Muscle layer of colon (tissue), 2 donors: ENCODE results near the gene TSSK6.

Source experiments
- H3K27ac ChIP-seq: one replicate; pipeline ENCODE4 v1.7.0; 2013; ENCODE audit warnings: low read depth, mild to moderate bottlenecking, low read length, moderate library complexity
- H3K27me3 ChIP-seq, 2 donors: one replicate each; pipeline ENCODE4 v1.7.0; 2013; ENCODE audit warnings: low read length in 2 of 2, mild to moderate bottlenecking in 2 of 2; ENCODE audit not compliant: insufficient read depth in 2 of 2, control insufficient read depth in 1 of 2
- H3K36me3 ChIP-seq: one replicate; pipeline ENCODE4 v1.7.0; 2013; ENCODE audit warnings: mild to moderate bottlenecking, low read length; ENCODE audit not compliant: insufficient read depth
- H3K4me1 ChIP-seq: one replicate; pipeline ENCODE4 v1.7.0; 2013; ENCODE audit warnings: mild to moderate bottlenecking, low read length; ENCODE audit not compliant: insufficient read depth
- H3K4me3 ChIP-seq, 2 donors: one replicate each; pipeline ENCODE4 v1.7.0; 2013; ENCODE audit warnings: low read length in 2 of 2, low read depth in 1 of 2, mild to moderate bottlenecking in 1 of 2, moderate library complexity in 1 of 2
- H3K9ac ChIP-seq: one replicate; pipeline ENCODE4 v1.7.0; 2013; ENCODE audit warnings: low read length
- H3K9me3 ChIP-seq: one replicate; pipeline ENCODE4 v1.7.0; 2013; ENCODE audit warnings: mild to moderate bottlenecking, low read length
- donor health status: abdominal sarcoma.
- donor health status: Adenocarcinoma of cecum.

The TSSK6 gene

GRCh38 chr19:19513682-19514081 is 1.7 kb downstream of the TSSK6 start:
- H3K27me3 ChIP-seq = no peaks in the 10 kb centered on the region
- H3K4me1 ChIP-seq = peaks cover 14% of the 10 kb centered on the region
- H3K36me3 ChIP-seq = no peaks in the 10 kb centered on the region
- no peaks in the 10 kb centered on the region for H3K9me3 ChIP-seq
- no peak overlapping the region for H3K9ac ChIP-seq
- peak overlapping the region; percentile 43 to 46 for H3K4me3 ChIP-seq
- peak overlapping the region; percentile 70 for H3K27ac ChIP-seq

DNA sequence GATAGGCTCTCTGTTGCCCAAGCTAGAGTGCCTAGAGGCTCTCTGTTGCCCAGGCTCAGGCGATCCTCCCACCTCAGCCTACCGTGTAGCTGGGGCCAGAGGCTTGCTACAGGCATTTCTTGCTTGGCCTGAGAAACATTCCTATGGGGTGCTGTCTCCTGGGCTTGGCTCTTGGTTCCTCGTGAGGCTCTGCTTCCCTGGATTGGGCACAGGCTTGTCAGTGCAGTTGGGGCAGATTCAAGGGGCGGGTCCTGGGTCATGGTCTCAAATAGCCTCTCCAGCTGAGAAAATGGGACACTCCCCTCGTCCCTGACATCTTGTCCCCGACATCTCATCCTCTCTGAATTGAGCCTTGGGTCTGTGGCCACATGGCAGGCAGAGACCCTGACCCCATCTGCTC is 4.9 kb downstream of the TSSK6 start:
- Histone ChIP-seq H3K9me3 (no peaks in the 10 kb centered on the region), H3K9ac (no peak overlapping the region), H3K36me3 (peaks cover 12% of the 10 kb centered on the region), H3K27me3 (no peaks in the 10 kb centered on the region), H3K4me1 (peaks cover 3% of the 10 kb centered on the region), H3K27ac (no peak overlapping the region), H3K4me3 (no peak overlapping the region)

DNA sequence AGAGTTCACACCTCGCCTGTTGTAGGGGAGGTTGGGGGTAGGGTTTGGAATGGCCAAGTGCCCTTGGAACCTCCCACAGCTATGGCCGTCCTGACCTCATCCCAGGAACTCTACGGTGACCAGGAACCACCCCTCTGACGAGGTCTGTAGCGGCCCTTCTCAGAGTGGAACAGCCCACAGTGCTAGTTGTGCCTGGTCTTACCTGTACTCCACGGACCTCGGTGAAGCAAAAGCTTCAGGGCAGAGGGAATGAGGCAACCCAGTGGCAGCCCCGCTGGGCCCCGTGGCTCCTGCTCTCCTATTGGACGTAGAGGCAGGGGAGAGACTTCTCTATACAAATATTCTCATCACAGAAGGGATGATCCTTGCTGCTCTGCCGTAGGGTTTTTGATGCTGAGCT is 7.1 kb downstream of the TSSK6 start:
- no peak overlapping the region for H3K27ac ChIP-seq
- no peak overlapping the region for H3K4me3 ChIP-seq
- no peak overlapping the region for H3K9ac ChIP-seq
- H3K4me1 ChIP-seq = no peaks in the 10 kb centered on the region
- H3K27me3 ChIP-seq = no peaks in the 10 kb centered on the region
- H3K36me3 ChIP-seq = peaks cover 32% of the 10 kb centered on the region
- H3K9me3 ChIP-seq = no peaks in the 10 kb centered on the region

DNA sequence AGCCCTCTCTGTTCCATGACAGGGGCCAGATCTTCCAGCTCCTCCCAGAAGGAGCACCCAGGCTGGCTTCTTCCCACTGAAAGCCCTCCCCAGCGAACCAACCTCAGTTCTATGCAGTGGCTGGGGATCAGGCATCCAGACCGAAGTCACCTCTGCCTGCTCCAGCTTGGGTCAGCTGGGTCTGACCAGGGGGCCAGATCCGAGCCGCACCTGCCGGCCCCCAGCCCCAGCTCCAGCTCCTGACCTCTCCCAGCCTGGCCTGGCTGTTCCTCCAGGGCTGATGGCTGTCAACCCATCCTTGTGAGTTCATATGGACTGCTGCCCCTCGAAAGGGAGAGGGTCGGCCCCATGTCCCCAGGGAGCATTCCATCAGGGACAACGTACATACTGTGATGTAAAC is 8.0 kb downstream of the TSSK6 start:
- Histone ChIP-seq H3K9me3 (no peaks in the 10 kb centered on the region), H3K27ac (no peak overlapping the region), H3K36me3 (peaks cover 41% of the 10 kb centered on the region), H3K27me3 (no peaks in the 10 kb centered on the region), H3K9ac (no peak overlapping the region), H3K4me1 (no peaks in the 10 kb centered on the region), H3K4me3 (no peak overlapping the region)

- Histone ChIP-seq H3K4me1 (no peaks in the 10 kb centered on the region), H3K9me3 (no peaks in the 10 kb centered on the region), H3K27me3 (no peaks in the 10 kb centered on the region), H3K9ac (no peak overlapping the region), H3K36me3 (peaks cover 48% of the 10 kb centered on the region), H3K27ac (no peak overlapping the region), H3K4me3 (no peak overlapping the region)
These were observed 8.8 kb downstream of the TSSK6 start for GRCh38 chr19:19506592-19506991.

DNA sequence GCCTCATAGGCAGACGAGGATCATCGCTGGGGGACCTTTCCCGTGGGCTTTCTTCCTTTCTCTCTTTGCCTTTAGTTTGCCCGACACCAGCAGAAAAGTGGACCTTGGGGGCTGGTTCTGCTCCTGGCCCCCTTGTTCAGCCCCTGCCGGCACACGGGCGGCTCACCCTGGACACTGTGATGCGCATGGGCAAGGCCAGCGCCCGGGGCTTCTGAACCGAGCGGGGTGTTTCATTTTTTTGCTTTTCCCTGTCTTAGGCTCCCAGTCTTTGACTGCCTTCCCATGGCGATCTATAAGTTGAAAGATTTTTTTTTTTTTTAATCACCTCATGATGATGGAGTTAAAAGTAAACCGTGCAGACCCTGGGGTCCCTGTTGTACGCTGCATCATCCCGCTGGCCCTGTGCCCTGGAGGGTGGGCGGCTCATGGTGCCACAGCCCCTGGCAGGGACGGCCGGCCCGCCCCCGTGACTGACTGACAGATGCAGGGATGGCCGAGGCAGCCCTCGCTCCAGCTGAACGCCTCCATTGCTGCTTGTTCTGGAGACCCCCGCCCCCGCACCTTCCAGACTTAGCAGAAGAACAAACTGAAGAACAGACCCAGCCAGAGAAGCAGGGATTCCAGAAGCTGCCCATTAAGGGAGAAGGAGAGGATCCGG is 9.6 kb downstream of the TSSK6 start:
- H3K27me3 ChIP-seq = no peaks in the 10 kb centered on the region
- no peak overlapping the region for H3K27ac ChIP-seq
- H3K4me1 ChIP-seq = no peaks in the 10 kb centered on the region
- peaks cover 52% of the 10 kb centered on the region for H3K36me3 ChIP-seq
- H3K4me3 ChIP-seq = no peak overlapping the region
- H3K9ac ChIP-seq = no peak overlapping the region
- H3K9me3 ChIP-seq = no peaks in the 10 kb centered on the region

- H3K36me3 ChIP-seq = peaks cover 52% of the 10 kb centered on the region
- no peaks in the 10 kb centered on the region for H3K9me3 ChIP-seq
These were observed 10.3 kb downstream of the TSSK6 start for GRCh38 chr19:19504754-19505668.

GRCh38 chr19:19502808-19503602 is 12.3 kb downstream of the TSSK6 start:
- H3K4me1 ChIP-seq = no peaks in the 10 kb centered on the region
- H3K27ac ChIP-seq = no peak overlapping the region
- H3K36me3 ChIP-seq = peaks cover 62% of the 10 kb centered on the region
- no peak overlapping the region for H3K9ac ChIP-seq
- H3K9me3 ChIP-seq = no peaks in the 10 kb centered on the region
- H3K4me3 ChIP-seq = no peak overlapping the region
- no peaks in the 10 kb centered on the region for H3K27me3 ChIP-seq

More at GRCh38 chr19:19504754-19505668, 10.3 kb downstream of the TSSK6 start:
- Histone ChIP-seq H3K4me3 (no peak overlapping the region), H3K27me3 (no peaks in the 10 kb centered on the region), H3K9ac (no peak overlapping the region), H3K27ac (no peak overlapping the region), H3K4me1 (no peaks in the 10 kb centered on the region)

DNA sequence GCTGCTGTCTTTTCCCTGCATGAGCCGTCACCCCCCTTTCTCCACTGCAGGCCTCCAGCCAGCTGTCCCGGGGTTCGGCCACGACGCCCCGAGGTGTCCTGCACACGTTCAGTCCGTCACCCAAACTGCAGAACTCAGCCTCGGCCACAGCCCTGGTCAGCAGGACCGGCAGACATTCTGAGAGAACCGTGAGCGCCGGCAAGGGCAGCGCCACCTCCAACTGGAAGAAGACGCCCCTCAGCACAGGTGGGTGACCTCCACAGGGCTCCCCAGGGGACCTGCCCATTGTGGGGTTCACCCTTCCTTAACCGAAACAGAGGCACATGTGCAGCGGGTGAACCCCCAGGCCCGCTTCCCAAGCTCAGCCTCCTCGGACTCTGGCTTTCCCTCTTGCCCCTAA is 13.1 kb downstream of the TSSK6 start:
- no peak overlapping the region for H3K9ac ChIP-seq
- H3K36me3 ChIP-seq = peaks cover 62% of the 10 kb centered on the region
- no peak overlapping the region for H3K27ac ChIP-seq
- no peak overlapping the region for H3K4me3 ChIP-seq
- no peaks in the 10 kb centered on the region for H3K9me3 ChIP-seq
- no peaks in the 10 kb centered on the region for H3K4me1 ChIP-seq
- H3K27me3 ChIP-seq = no peaks in the 10 kb centered on the region

GRCh38 chr19:19501798-19502197 is 13.6 kb downstream of the TSSK6 start:
- H3K27ac ChIP-seq = no peak overlapping the region
- H3K27me3 ChIP-seq = no peaks in the 10 kb centered on the region
- H3K9me3 ChIP-seq = no peaks in the 10 kb centered on the region
- no peak overlapping the region for H3K4me3 ChIP-seq
- H3K9ac ChIP-seq = no peak overlapping the region
- H3K36me3 ChIP-seq = peaks cover 62% of the 10 kb centered on the region
- H3K4me1 ChIP-seq = no peaks in the 10 kb centered on the region

GRCh38 chr19:19500975-19501644 is 14.2 kb downstream of the TSSK6 start:
- H3K36me3 ChIP-seq = peaks cover 62% of the 10 kb centered on the region
- H3K4me3 ChIP-seq = no peak overlapping the region
- no peaks in the 10 kb centered on the region for H3K4me1 ChIP-seq
- H3K27me3 ChIP-seq = no peaks in the 10 kb centered on the region
- no peaks in the 10 kb centered on the region for H3K9me3 ChIP-seq
- H3K27ac ChIP-seq = no peak overlapping the region
- no peak overlapping the region for H3K9ac ChIP-seq
